Endometrium (tissue), 2 donors: ENCODE measurements around the gene FEZF1.
"Not testable (repeated sequence)": the region's sequence is repeated elsewhere in the genome, so short reads cannot be mapped to it uniquely, and the experiment has no call there.

ENCODE experiments used
- FAIRE-seq: peaks from 2 replicates; lab custom pipeline; 2012; peaks lifted over from hg19 to GRCh38; lab: Jason Lieb, UNC
- donor health status: control.
- donor health status: control.

Gene FEZF1

GRCh38 chr7:122307228-122307621, 2.7 kb upstream of the FEZF1 start:
- no peak for FAIRE-seq

DNA sequence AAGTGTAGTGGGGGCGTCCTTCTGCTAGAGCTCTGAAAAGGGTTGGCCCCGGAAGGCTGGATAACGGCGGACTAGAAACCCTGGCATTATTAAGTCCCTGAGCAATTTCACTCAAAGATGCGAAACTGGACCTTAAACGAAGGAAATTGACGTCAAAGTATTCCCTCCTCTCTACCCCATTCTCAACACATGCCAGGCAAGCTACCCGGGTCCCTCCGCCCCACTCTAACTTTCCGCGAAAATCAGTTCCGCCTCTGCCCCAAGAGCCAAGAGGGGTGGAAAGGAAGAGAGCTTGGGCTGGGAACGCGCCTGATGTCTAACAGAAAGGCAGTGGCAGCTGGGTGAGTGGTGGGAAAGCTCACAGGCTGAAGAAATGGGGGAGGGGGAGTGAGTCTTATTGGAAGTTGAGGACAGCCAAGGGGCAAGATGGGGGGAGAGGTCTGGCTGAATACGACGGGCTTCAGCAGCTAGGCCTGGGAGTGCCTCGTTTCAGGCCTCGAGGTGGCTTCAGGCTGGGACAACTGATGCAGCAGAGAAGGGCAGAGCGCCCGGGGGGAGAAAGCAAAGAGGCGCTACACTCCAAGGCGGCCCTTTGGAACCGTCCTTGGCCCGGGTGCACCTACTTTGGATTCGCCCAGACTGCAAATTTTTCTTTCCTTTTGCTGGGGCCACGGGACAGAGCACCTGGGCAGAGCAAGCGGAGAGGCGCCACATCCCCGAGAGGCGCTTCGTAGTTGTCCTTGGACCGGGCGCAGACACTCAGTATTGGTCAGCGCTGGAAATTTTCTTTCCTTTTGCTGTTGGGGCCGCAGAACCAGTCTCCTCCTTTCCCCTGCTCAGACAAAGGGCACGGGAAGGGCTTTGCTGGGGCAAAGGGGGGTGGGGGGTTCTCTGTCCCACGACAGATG, 2.0 kb upstream of the FEZF1 start:
- FAIRE-seq, result no peak

DNA sequence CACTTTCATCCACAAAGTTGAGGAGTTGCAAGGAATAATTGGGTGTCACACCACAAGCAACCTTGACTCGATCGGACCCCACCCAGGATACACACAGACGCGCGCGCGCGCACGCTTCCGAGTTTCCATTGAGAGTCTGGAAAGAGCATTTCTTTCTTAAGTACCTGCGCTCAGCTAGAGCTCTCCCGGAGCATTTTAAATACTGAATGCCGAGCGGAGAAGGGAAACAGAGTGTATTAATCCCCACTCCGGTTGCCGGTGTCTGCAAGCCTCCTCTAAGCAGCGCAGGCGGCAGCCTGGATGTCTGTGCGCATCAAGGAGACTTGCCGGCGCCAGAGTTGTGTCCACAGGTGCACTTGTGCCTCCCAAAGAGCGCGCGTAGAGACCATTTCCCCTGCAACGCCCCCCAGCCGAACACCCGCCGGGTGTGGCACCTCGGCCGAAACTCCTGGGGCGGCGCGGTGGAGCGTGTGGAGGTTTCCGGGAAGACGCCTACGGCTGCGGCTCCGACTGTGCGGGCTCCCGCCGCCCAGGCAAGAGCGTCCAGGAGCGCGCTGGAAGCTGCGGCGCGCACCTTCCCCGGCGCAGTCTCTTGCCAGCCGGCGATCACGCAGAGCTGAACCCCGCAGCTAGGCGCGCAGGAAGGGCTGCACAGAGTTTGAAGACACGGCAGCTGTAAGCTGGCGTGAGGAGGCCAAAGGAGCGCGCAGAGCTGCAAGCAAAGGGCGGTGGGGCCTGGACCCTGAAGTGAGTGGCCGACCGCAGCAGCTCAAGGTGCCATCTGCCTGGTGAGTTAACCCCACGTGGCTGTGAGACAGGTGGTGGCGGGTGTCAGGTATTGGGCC, 1.1 kb upstream of the FEZF1 start:
- FAIRE-seq, result no peak

DNA sequence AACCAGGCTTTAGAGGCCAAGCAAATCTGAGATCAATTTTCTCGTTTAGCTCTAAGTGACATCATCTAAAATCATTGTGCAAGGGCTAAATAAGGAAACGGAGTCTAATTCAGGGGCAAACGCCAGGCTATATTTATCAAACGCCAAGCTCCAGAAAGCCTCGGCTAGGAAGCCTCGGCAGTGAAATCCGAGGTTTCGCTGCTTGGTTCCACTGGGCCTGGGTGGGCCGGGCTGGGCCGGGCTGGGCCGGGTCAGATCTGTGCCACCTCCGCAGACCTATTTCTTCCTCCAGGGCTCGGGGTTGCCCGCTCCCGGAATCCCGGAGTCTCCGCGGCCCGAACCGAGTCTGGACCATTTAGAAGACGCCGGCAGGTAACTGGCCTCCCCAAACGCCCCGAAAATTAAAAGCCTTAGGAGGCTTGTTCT, 459 bp upstream of the FEZF1 start:
- no peak for FAIRE-seq

- no peak for FAIRE-seq
Observed at GRCh38 chr7:122303531-122304318, 825 bp downstream of the FEZF1 start.

GRCh38 chr7:122302761-122303530, 1.6 kb downstream of the FEZF1 start:
- FAIRE-seq, result no peak

GRCh38 chr7:122301858-122302760, 2.4 kb downstream of the FEZF1 start:
- no peak for FAIRE-seq

GRCh38 chr7:122300956-122301833, 3.4 kb downstream of the FEZF1 start:
- no peak for FAIRE-seq

- FAIRE-seq, result no peak
Observed at GRCh38 chr7:122300211-122300932, 4.2 kb downstream of the FEZF1 start.

DNA sequence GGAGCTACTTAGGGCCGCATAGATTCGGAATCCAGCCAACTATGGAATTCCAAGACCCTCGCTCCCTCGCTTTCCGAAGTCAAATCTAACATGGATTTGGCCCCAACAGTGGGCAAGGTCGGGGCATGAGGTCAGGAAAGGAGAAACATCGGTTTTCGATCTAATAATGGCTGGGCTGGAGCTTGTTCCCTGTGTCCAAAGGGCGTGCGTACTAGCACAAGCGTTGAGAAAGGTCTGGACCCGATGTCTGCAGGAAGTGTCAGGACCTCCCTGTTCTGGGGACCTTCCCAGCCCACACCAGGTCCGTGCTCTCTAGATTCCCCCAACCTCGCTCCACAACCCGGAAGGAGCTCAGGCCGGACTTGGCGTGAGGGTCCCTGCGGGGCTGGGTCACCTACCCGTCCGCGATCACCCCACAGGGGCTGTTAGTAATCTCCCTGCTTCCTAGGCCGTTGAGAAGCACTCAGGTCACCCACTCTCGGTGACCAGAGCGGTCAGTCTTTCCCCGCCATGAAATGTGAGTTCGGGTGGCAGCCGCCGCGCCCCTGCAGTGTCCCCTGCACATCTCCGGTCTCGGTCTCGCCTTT, 4.8 kb downstream of the FEZF1 start:
- no peak for FAIRE-seq

DNA sequence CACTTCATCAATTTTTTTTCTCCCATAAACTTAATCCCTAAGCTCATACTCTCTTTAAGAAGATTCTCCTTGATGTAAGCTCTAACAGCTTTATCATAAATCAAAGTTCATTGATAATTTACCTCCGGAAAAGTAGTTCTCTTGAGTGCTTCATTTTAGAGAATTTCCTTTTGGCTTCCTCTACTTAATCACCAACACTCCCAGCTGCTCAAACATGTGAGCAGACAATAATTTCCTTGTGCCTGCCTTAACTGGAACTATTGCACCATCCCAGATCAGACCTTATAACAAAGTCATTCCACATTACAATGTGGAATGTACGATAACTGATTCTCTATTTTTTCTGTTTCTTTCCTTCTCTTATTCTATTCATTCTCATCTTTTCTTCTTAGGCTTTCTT, 5.9 kb downstream of the FEZF1 start:
- FAIRE-seq, result no peak

- FAIRE-seq, result no peak
Observed at GRCh38 chr7:122298131-122298530, 6.4 kb downstream of the FEZF1 start.

GRCh38 chr7:122291189-122291588, 13.4 kb downstream of the FEZF1 start:
- no peak for FAIRE-seq

- FAIRE-seq, result no peak
Observed at GRCh38 chr7:122290476-122290875, 14.1 kb downstream of the FEZF1 start.

GRCh38 chr7:122289426-122289825, 15.1 kb downstream of the FEZF1 start:
- FAIRE-seq, result no peak

GRCh38 chr7:122284608-122285007, 19.9 kb downstream of the FEZF1 start:
- not testable (repeated sequence) for FAIRE-seq

GRCh38 chr7:122273117-122273516, 31.4 kb downstream of the FEZF1 start:
- FAIRE-seq, result no peak

DNA sequence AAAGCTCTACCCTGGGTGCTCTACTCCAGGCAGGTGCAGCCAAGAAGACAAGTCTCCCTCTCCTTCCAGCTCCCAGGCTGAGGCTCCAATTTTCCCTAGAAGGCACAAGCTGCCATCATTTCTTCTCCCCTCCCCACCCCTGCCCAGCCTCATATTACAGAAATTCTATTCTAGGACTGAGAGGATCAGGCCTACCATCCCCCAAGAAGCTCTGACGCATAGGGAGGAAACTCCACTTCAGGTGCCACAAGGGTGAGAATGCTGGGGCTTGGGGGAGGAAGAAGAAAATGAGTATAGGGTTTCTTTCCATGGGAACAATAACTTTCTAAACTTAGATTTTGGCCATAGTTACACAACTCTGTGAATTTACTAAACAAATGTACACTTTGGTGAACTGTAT, 35.3 kb downstream of the FEZF1 start:
- FAIRE-seq, result no peak
